K562 (cell line): ENCODE measurements around the gene SLX9. TPM values are rescaled to one million over a fixed set of nuclear protein-coding genes. Genes with fewer than 3 reads are reported as not detected.

Experiments used
- ATAC-seq: fragments of 200-7000 bp; cut with Tn5 transposase; 3 replicates; pipeline ENCODE4 v1.9.1; 2020; ENCODE audit warnings: moderate library complexity
- BruUV-seq: library from RNA; stranded (reverse); fragments of 400-500 nt; replicated peaks from 2 replicates; lab custom pipeline; 2021; lab: Mats Ljungman, UMichigan
- CTCF ChIA-PET: fragments of 300-600 bp; formaldehyde crosslinking; extraction: SDS; loops from one replicate; lab custom pipeline; 2021; ENCODE audit warnings: low intra/inter-chr PET ratio; lab: Yijun Ruan, JAX
- POLR2A ChIA-PET: fragments of 300-600, 350-650 bp; sonication (Branson Sonifier 250); formaldehyde crosslinking; extraction: SDS; loops from one replicate; lab custom pipeline; 2021; ENCODE audit warnings: antibody characterized with exemption, inconsistent platforms; lab: Yijun Ruan, JAX
- DNase-seq, 4 experiments: peaks; one replicate each; pipeline versions ENCODE4 v3.0.0 to v3.0.0-alpha.2; 2011 to 2018; ENCODE audit warnings: low spot score in 3 of 4, mixed read lengths in 3 of 4; ENCODE audit errors: extremely low read depth in 1 of 4
- FAIRE-seq: peaks from 2 replicates; lab custom pipeline; 2011; peaks lifted over from hg19 to GRCh38; lab: Jason Lieb, UNC
- H2AFZ ChIP-seq: 2 replicates; pipeline ENCODE4 v1.6.0; 2011; ENCODE audit warnings: low read depth, low read length, control low read depth, inconsistent platforms
- H3K27ac ChIP-seq: fragments of 200-600 bp; 3 replicates; pipeline ENCODE4 v1.8.0; 2011; ENCODE audit warnings: low read depth, mild to moderate bottlenecking, control low read depth, inconsistent platforms, low read length, moderate library complexity, mixed read lengths; ENCODE audit errors: extremely low read depth
- H3K27me3 ChIP-seq, 2 experiments: fragments of 300-600 bp in 1 of 2; 2 replicates in 1 of 2; 3 replicates in 1 of 2; pipeline versions ENCODE4 v1.6.0 to v1.8.0; 2011; ENCODE audit warnings: inconsistent platforms in 2 of 2, low read length in 2 of 2, mild to moderate bottlenecking in 1 of 2, mixed read lengths in 1 of 2, moderate library complexity in 1 of 2; ENCODE audit not compliant: control insufficient read depth in 2 of 2, insufficient read depth in 2 of 2
- H3K36me3 ChIP-seq: fragments of 300-600 bp; 3 replicates; pipeline ENCODE4 v1.8.0; 2011; ENCODE audit warnings: mild to moderate bottlenecking, low read length, inconsistent platforms; ENCODE audit not compliant: control insufficient read depth, insufficient read depth
- H3K4me1 ChIP-seq, 2 experiments: fragments of 200-600 bp in 1 of 2; replicated peaks in 1 of 2; 2 replicates in 1 of 2; 3 replicates in 1 of 2; pipeline versions ENCODE4 v1.5.1 to v1.8.0; 2011; ENCODE audit warnings: inconsistent platforms in 2 of 2, low read length in 2 of 2, mild to moderate bottlenecking in 1 of 2, mixed read lengths in 1 of 2, moderate library complexity in 1 of 2; ENCODE audit not compliant: control insufficient read depth in 2 of 2, insufficient read depth in 2 of 2
- H3K4me2 ChIP-seq: 2 replicates; pipeline ENCODE4 v1.6.1; 2011; ENCODE audit warnings: low read length, control low read depth, inconsistent platforms, mixed read lengths; ENCODE audit not compliant: insufficient read depth
- H3K4me3 ChIP-seq: fragments of 200-600 bp; sonication (generic), shearing (Covaris generic); 2 replicates; pipeline ENCODE4 v1.5.1; 2016; ENCODE audit warnings: control low read depth, inconsistent platforms
- H3K79me2 ChIP-seq: fragments of 200-600 bp; 3 replicates; pipeline ENCODE4 v1.8.0; 2011; ENCODE audit warnings: low read length, inconsistent platforms; ENCODE audit not compliant: control insufficient read depth, insufficient read depth
- H3K9ac ChIP-seq, 2 experiments: 2 replicates each; pipeline versions ENCODE4 v1.6.0 to v1.6.1; 2011; ENCODE audit warnings: low read depth in 2 of 2, low read length in 2 of 2, control low read depth in 1 of 2, inconsistent platforms in 1 of 2, mild to moderate bottlenecking in 1 of 2, mixed read lengths in 1 of 2; ENCODE audit not compliant: insufficient read depth in 1 of 2
- H3K9me1 ChIP-seq: one replicate; pipeline ENCODE4 v1.6.0; 2011; ENCODE audit warnings: inconsistent platforms, mild to moderate bottlenecking, low read length, moderate library complexity; ENCODE audit not compliant: control insufficient read depth, insufficient read depth
- H3K9me3 ChIP-seq: replicated peaks from 2 replicates; pipeline ENCODE4 v1.5.1; 2011; ENCODE audit warnings: low read depth, low read length, inconsistent platforms; ENCODE audit not compliant: control insufficient read depth, insufficient read depth
- H4K20me1 ChIP-seq: replicated peaks from 2 replicates; pipeline ENCODE4 v1.6.1; 2011; ENCODE audit warnings: low read length, inconsistent platforms, mixed read lengths; ENCODE audit not compliant: control insufficient read depth, insufficient read depth
- ATF1 ChIP-seq, 2 experiments: fragments of 450-650 bp in 1 of 2; IDR thresholded peaks; 2 replicates each; pipeline ENCODE4 v1.6.1; 2016; ENCODE audit warnings: missing compliant biosample characterization in 1 of 2, missing genetic modification characterization in 1 of 2
- ATF6 ChIP-seq: sonication (generic); formaldehyde crosslinking; IDR thresholded peaks from 2 replicates; pipeline ENCODE4 v1.4.0; 2020; ENCODE audit warnings: mild to moderate bottlenecking, missing genetic modification reagents
- CBX8 ChIP-seq: fragments of 200-600 bp; sonication (generic); IDR thresholded peaks from 2 replicates; pipeline ENCODE4 v1.6.1; 2012; ENCODE audit warnings: borderline replicate concordance, mixed run types, low read depth, mild to moderate bottlenecking, moderate library complexity, mixed read lengths, low read length, control low read depth, inconsistent platforms; ENCODE audit not compliant: poor library complexity, severe bottlenecking; ENCODE audit errors: extremely low read depth
- E2F8 ChIP-seq: fragments of 450-650 bp; IDR thresholded peaks from 2 replicates; pipeline ENCODE4 v1.7.1; 2018; ENCODE audit warnings: mild to moderate bottlenecking, low read depth; ENCODE audit not compliant: partially characterized antibody
- THAP12 ChIP-seq: fragments of 250-450 bp; sonication (Bioruptor Pico); IDR thresholded peaks from 2 replicates; pipeline ENCODE4 v1.9.0; 2021; ENCODE audit warnings: mild to moderate bottlenecking, inconsistent platforms
- THRB ChIP-seq: fragments of 450-650 bp; formaldehyde crosslinking; conservative IDR thresholded peaks from 2 replicates; pipeline ENCODE4 v1.4.0; 2022; ENCODE audit warnings: mild to moderate bottlenecking, missing genetic modification characterization
- TSC22D4 ChIP-seq: fragments of 450-650 bp; IDR thresholded peaks from 2 replicates; pipeline ENCODE4 v1.6.1; 2016; ENCODE audit warnings: missing genetic modification characterization, missing biosample characterization, control low read depth
- ZNF212 ChIP-seq: fragments of 450-650 bp; formaldehyde crosslinking; IDR thresholded peaks from 2 replicates; pipeline ENCODE4 v1.4.0; 2020; ENCODE audit warnings: mild to moderate bottlenecking
- ZNF311 ChIP-seq: fragments of 250-450 bp; sonication (Bioruptor Pico); IDR thresholded peaks from 2 replicates; pipeline ENCODE4 v1.4.0; 2020; ENCODE audit warnings: mild to moderate bottlenecking, moderate library complexity
- ZNF384 ChIP-seq: IDR thresholded peaks from 2 replicates; pipeline ENCODE4 v1.6.1; 2012; ENCODE audit warnings: low read depth, low read length, improper control_type of control experiment
- WGBS: fragments of 100-300 bp; shearing (Covaris generic); methylation state at CpG from one replicate; pipeline ENCODE4 v1.1.6; 2016; ENCODE audit warnings: low coverage, mixed read lengths; ENCODE audit not compliant: insufficient coverage; ENCODE audit errors: missing lambda C conversion rate; 5-methylcytosine and 5-hydroxymethylcytosine counted together
- in situ Hi-C: fragments of 300-500 bp; cut with MboI; formaldehyde crosslinking; loops from 4 replicates; pipeline ENCODE4 v1.15.0; 2018; ENCODE audit warnings: inconsistent platforms, mixed read lengths
- intact Hi-C: fragments of 100-400 bp; cut with micrococcal nuclease; formaldehyde crosslinking; loops from 2 replicates; pipeline ENCODE4 v1.14.2; 2022
- polyA plus RNA-seq, 8 experiments: library from polyadenylated mRNA; depleted of rRNA in 4 of 8; stranded (reverse) in 5 of 8; unstranded in 3 of 8; fragments of >200 nt; fragmentation: Nextera tagmentation in 2 of 8; fragmentation: Illumina TruSeq in 1 of 8; extraction: Ambion mirVana in 2 of 8; extraction: Trizol in 1 of 8; gene quantifications; 2 replicates each; pipeline versions ENCODE4 v1.2.1 to v1.2.3, GENCODE V29; 2011 to 2014; ENCODE audit warnings: inconsistent platforms in 1 of 8, missing spikeins in 1 of 8
- total RNA-seq, 7 experiments: library from RNA; depleted of rRNA in 6 of 7; stranded (reverse); fragments of >200 nt in 6 of 7; fragmentation: Illumina TruSeq in 2 of 7; extraction: Trizol in 2 of 7; gene quantifications; 2 replicates each; pipeline versions ENCODE4 v1.2.1 to v1.2.3, GENCODE V29; 2011 to 2021; ENCODE audit warnings: low replicate concordance in 1 of 7

SLX9 gene
- total and polyA plus RNA-seq, 9 of the 15 experiments (the other 6 are each of a cell fraction or from before 2014, with no cell fraction given), result 1.2 to 75.5 (median 16.5) TPM

- POLR2A ChIA-PET, result interaction anchor here (0.9 to 1.0 kb wide), 2 partner anchors 10 to 103 kb away, joined by 4 to 5 read pairs; partner anchors contain the start of gene UBE2G2
- no TSS peak for BruUV-seq
- Histone ChIP-seq H3K27me3 (peaks cover 47 to 81% of the 10 kb centered on the region in 2 experiments), H3K27ac (no peak overlapping the region), H3K79me2 (no peaks in the 10 kb centered on the region), H3K36me3 (no peaks in the 10 kb centered on the region; the same call in 2 of the 3 replicates), H2AFZ (no peak overlapping the region), H3K9ac (no peak overlapping the region), H3K9me1 (no peaks in the 10 kb centered on the region), H4K20me1 (peaks cover 6% of the 10 kb centered on the region), H3K4me2 (no peak overlapping the region), H3K4me3 (no peak overlapping the region), H3K9me3 (peaks cover 12% of the 10 kb centered on the region), H3K4me1 (peaks cover 9 to 76% of the 10 kb centered on the region in 2 experiments; a peak in 3 of 5 replicates)
- 30% methylated on average over 14 of the region's 14 CpGs for WGBS
- in situ Hi-C loops, result no loop called here
- peak; percentile 11 for FAIRE-seq
- intact Hi-C loops, result no loop called here
- CTCF ChIA-PET, result no interaction called here
- ATAC-seq, result no peak
- no peak for DNase-seq
- TF ChIP-seq ZNF311 (CRISPR knock-in tag), result no peak
- TF ChIP-seq ZNF384, result no peak
- no peak for TF ChIP-seq TSC22D4
- TF ChIP-seq THAP12 (CRISPR knock-in tag), result no peak
- TF ChIP-seq THRB (CRISPR knock-in tag), result 0 out of 2 replicates have a peak, but pooled peaks have one; percentile 10
- no peak for TF ChIP-seq CBX8
- no peak for TF ChIP-seq ZNF212 (CRISPR knock-in tag)
- TF ChIP-seq ATF1 (CRISPR knock-in tag; IDR thresholded peaks at IDR 0.05), result no peak
- TF ChIP-seq ATF1 (tag; IDR thresholded peaks at IDR 0.05), result no peak
- TF ChIP-seq E2F8, result no peak
- no peak for TF ChIP-seq ATF6
These were observed 35.5 kb upstream of the SLX9 start for GRCh38 chr21:44904141-44904923.
